GM04504 (cell line): Measurements from ENCODE around the gene CCDC85B.

Experiments used
- DNase-seq: peaks from one replicate; pipeline ENCODE4 v3.0.0-alpha.2; 2012; ENCODE audit warnings: low read depth

The CCDC85B gene

DNA sequence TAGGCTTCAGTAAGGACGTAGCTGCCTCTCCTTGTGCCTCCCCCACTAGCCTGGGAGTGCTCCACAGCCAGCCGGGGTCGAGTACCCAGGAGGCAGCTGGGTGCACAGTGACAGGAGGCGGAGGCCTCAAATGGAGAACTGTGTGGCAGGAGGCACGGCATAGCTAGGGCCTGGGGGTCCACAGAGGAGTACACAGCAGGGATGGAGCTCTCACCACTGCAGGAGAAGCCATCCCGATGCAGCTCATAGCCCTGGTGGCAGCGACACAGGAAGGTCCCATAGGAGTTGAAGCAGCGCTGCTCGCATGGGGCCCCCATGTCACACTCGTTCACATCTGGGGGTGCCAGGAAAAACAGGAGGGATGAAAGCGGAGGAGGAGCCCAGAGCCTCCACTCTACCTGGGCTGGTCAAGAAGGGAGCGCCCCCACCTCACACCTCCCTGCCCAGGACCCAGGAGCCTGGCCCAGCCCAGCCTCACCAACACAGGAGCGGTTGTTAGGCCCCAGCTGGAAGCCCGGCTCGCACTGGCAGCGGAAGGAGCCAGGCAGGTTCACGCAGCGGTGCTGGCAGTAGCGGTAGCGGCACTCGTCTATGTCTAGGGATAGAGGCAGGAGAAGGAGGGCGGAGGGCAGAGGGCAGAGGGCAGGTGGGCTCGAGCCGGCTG lies 20.7 kb upstream of the CCDC85B start:
- DNase-seq = no peak

DNA sequence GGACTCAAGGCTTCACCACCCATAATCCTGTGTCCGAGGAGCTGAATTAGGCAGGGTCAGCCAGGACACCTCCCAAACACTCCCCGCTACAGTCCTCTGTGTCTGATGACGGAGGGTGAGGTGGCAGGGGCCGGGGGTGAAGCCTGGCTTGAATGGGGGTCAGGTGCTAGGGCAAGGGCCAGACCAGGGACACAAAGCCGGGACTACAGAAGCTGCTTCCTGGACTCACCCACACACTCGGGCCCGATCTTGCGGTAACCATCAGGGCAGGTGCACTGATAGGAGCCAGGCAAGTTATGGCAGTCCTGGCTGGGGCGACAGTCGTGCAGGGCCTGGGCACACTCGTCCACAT lies 20.2 kb upstream of the CCDC85B start:
- no peak for DNase-seq

DNA sequence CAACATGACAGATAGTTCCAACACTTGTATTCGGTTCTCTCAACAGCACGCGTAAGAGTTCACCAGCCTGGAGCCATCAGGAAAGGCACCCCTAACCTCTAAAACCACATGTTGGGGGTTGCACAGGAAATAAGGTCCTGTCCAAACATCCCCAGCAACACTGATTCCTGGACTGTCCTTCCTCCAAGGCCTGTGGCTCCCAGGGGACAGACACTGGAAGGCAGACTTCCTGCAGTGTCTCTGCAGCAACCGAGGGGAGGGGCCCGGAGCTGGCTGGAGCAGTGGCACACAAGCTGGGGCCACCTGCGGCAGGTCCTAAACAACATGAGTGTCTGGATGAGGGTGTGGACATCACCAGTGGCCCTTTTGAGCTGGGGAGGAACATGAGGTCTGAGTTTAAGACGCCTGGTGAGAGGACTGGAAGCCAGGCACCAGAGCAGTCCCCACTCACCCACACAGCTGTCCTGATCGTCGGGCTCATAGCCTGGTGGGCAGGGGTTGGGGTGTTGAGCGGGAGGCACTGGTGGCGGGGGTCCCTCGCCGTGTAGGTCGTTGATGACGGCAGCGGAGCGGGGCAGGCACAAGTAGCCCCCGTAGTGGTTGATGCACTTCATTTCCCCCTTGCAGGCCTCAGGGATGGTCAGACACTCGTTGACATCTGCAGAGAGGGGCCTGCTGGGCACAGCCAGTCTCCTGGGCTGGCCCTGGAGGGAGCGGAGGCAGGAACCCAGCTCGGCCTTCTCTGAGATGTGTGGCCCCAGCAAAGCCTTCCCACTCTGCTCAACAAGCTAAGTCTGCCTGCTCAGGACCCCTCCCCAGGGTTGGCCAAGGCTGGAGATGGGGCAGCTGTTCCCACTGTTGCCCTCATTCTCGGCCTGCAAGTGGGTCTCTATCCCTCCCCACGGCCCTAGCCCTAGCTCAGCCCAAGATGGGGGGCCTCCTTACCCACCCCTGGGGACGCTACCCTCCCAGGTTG lies 19.5 kb upstream of the CCDC85B start:
- no peak for DNase-seq

DNA sequence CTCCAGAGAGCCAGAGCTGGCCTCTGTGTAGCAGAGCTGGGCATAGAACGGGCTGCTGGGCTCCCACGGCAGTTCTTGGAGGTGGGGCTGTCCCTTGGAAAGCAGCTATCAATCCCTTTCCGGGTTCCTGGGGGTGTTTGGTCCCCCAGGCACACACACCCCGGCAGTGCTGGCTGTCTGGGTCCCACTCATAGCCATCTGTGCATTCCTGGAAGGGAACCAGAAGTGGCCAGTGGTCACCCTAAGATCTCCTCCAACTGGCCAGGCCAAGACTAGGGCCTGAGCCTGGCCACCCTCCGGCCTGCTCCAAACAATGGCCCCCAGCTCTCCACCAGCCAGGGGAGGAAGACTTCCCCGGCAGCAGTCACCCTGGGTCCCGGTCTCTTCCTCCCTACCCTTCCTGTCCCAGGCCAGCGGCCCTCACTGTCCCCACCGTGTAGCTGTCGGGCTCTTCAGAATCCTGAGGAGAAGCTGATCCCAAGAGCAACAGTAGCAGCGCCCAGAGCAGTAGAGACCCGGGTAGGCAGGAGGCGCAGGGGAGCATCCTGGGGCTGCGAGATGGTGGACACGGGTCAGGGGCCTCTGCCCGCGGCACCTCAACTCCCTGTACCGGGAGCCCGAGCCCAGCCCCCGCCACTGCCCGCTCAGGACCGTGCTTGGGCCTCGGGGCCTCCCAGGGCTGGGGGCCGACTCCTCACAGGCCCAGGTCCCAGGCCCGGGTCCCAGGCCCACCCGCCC lies 18.5 kb upstream of the CCDC85B start:
- no peak for DNase-seq

DNA sequence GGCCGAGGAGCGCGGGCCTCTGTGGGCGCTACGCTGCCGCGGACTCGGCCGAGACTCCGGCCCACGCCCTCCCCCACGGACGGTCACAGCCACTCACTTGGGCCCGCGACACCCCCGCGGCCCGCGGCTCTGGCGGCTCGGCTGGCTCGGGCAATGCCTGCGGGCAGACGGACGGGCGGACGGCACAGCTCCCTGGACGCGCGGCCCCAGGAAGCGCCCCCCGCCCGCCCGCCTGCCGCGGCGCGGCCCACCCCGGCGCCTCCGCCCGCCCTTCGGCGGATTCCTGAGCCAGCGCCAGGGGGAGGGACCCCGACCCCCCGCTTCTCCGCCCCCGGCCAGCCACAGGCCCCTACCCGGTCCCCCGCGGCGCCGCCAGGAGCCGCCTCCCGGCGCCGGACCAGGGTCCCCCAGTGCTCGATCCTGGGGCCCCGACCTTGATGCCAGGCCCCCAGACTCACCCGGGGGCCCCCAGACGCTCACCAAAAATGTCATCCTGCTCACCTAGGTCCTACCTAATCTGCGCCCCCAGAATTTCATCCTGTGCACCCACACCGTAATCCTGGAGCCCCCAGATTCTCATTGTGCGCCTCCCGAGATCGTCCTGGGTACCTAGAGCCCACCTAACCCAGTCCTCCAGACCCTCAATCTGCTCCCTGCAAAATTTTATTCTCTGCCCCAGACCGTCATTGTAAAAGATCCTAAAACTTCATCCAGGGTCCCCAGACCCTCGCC lies 17.7 kb upstream of the CCDC85B start, which contains the start of gene EFEMP2:
Gene EFEMP2, minus strand, starts transcription at position 215 of the 732 bp plus-strand sequence. CDS start 446 bp downstream, outside the sequence.
- no peak for DNase-seq

DNA sequence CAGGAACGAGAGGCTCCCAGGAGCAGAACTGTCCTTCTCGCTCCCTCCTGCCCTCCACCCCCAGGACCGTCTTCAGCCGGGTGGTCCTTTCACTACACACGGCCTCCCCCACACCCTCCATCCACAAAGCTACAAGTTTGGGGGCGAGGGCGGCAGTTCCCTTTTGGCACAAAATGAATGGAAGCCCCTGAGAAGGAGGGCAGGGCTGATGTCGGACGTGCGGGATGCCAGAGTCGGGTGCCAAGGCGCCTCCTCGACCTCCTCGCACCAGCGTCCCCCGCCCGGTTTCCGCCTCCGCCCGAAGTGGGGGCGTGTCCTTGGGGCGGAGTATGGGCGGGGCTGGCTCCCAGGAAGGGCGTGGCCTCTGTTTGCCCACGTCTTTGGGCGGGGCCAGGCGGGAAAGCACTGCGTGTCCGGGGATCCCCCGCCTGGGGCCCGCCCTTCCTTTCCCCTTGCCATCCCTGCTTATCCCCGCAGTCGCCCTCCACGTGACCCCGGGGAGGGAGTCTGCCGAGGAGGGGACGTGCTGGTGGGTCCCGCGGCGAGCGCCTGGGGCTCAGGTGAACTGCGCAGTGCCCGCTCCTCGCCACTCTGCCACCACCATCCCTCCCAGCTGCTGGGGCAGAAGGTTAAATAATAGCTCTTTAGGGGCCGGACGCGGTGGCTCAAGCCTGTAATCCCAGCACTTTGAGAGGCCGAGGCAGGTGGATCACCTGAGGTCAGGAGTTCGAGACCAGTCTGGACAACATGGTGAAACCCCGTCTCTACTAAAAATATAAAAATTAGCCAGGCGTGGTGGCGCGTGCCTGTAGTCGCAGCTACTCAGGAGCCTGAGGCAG lies 16.9 kb upstream of the CCDC85B start:
- peak; percentile 87 for DNase-seq

DNA sequence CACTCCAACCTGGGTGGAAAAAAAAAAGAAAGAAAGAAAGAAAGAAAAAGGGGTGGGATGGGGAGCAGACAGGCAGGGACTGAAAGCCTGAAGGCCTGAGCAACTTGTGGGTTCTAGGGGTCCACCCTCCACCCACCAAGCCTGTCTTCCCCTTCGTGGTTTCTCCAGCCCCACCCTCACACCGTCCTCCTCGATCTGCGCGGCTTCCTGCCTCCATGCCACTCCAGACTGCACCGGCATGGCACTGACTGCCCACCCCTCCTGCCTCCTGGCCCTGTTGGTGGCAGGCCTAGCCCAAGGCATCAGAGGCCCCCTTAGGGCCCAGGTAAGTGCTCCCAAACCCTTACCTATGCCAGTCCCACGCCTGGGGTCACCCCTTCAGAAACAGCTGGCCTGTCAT lies 10.9 kb upstream of the CCDC85B start, which contains the start of gene CTSW:
Gene CTSW, plus strand, starts transcription at position 221 of the 400 bp plus-strand sequence. Its CDS starts 18 bp downstream, at position 239.
- DNase-seq = no peak

DNA sequence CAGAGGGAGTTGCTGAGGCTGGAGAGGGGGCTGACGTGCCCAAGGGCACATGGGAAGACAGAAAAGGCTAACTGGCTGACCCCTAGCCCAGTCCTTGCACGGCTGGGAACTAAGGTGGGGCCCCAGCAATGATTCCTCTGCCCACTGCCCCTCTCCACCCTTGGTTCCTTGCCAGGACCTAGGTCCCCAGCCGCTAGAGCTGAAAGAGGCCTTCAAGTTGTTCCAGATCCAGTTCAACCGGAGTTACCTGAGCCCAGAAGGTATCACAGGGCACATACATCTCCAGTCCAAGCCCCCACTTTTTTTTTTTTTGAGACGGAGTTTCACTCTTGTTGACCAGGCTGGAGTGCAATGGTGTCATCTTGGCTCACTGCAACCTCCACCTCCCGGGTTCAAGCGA lies 10.4 kb upstream of the CCDC85B start:
- DNase-seq = no peak

DNA sequence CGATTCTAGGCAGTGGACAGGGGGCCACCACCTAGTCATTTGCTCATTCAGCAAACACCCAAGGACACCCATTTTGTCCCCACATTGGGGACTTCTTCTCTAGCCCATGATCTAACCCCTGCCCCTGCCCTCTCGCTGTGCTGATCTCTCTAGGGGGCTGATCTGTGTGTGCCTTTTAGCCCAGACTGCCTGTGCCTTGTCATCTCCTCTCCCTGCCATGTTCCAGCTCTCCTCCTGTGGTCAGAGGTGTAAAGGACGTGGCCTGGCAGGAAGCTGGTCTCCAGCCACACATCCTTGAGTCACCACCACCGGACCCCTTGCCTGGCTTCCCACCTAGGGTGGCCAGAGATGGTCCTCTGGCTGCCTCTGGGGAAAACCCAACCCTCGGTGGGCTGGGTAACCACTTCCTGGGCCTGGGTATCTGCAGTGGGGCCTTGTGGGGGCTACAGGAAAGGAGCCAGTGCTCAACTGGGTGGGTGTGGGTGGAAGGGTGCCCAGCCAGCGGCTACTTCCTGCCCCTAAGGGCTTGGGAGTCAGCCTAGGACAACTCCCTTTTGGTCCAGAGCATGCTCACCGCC lies 9.5 kb upstream of the CCDC85B start:
- DNase-seq = no peak

DNA sequence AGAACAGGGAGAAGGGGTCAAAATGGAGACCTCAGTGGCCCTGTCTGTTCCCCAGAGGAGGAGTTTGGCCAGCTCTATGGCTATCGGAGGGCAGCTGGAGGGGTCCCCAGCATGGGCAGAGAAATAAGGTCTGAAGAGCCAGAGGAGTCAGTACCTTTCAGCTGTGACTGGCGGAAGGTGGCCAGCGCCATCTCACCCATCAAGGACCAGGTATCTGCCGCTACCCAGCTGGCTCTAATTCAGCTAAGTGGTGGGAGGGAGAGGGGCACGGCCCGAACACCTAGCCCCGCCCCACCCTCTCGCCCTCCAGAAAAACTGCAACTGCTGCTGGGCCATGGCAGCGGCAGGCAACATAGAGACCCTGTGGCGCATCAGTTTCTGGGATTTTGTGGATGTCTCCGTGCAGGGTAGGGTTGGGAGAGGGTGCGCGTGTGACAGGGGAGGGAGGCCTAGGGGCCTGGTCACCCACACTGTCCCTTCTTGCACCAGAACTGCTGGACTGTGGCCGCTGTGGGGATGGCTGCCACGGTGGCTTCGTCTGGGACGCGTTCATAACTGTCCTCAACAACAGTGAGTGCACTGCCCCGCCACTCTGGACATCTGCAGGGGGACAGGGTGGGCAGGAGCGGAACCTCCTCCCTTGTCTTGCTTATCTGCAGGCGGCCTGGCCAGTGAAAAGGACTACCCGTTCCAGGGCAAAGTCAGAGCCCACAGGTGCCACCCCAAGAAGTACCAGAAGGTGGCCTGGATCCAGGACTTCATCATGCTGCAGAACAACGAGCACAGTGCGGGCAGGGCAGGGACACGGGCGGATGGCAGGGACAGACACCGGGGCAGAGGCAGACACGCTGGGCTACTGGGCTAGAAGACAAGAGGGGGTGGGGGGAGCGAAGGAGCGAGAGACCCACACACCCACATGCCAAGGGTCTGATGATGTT lies 8.1 kb upstream of the CCDC85B start:
- no peak for DNase-seq

DNA sequence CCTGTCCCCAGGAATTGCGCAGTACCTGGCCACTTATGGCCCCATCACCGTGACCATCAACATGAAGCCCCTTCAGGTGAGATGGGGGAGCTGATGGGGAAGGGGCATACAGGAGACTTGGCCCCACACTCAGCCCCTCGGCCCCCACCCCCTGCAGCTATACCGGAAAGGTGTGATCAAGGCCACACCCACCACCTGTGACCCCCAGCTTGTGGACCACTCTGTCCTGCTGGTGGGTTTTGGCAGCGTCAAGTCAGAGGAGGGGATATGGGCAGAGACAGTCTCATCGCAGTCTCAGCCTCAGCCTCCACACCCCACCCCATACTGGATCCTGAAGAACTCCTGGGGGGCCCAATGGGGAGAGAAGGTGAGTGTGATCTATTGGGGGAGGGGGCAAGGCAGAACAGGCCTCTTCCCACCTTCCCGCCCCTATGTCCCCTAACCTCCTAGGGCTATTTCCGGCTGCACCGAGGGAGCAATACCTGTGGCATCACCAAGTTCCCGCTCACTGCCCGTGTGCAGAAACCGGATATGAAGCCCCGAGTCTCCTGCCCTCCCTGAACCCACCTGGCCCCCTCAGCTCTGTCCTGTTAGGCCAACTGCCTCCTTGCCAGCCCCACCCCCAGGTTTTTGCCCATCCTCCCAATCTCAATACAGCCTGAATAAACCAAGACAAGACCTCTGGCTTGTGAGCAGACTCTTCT lies 7.3 kb upstream of the CCDC85B start:
- DNase-seq = no peak

DNA sequence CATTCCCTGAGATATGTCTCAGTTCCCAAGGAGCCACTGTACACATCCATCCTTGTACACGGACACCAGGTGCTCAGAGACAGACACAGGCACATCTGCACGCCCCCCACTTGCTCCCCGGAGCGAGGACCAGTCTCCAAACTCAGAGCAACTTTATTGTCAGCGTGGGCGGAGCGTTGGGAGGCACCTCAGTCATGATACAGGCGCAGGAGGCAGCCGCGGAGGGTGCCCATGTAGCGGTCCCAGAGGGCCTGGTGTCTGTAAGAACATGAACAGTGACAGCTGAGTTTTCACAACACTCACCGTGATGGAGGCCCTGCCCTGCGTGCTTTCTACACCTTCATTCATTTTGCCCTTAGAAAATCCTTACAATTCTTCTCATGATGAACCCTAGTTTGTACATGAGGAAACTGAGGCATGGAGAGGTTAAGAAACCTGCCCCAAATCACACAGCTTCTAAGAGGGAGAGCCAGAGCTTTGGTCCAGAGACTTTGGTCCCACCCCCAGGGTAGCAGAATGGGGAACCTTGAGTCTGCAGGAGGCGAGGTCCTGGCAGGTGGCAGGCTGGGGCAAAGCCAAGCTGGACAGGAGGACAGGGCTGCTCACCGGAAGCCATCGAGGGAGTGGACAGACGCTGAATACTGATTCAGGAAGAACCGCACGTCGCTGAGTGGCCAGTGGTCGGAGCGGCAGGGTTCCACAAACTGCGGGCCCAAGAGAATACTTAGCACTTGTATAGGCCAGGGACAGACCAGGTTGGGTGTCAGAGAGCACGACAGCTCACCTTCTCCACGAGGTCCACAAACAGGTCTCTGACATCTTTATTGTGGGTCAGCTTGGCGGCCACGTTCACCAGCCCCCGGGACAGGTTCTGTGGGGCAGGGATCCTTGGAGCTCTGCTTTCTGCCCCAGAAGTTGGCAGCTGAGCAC lies 6.4 kb upstream of the CCDC85B start:
- DNase-seq = no peak

DNA sequence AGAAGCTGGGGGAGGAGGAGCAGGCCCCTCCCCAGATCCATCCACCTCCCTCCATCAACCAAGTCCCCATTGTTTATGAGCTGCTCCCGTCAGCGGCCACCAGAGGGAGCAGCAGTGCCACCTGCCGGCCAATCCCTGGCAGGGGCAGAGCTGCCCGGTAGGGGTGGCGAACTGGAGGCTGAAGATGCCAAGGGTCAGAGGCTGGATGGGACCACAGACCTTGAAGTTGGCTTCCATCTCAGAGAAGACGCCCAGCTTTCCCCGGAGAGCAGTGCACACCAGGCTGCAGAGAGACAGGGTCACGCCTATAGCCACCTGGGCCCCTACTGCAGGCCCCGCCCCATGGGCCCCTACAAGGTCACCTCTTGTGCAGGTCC lies 5.8 kb upstream of the CCDC85B start:
- DNase-seq = no peak

DNA sequence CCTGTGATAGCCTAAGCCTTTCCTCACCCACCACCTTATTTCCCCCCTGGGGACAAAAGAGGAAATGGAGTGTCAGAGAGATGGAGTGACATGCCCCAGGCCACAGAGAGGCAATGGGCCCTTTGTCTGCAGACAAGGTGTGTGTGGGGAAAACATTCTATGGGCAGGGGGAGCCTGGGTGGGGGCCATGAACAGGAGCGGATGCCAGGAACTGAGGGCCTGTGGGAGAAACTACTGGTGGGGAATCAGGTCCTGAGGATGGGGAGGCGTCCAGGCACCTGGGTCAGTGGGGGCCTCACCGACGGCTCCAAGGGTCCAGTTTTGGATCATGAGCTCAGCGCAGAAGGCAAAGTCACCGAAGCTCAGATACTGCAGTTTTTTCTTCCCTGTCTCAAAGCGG lies 5.2 kb upstream of the CCDC85B start:
- no peak for DNase-seq

DNA sequence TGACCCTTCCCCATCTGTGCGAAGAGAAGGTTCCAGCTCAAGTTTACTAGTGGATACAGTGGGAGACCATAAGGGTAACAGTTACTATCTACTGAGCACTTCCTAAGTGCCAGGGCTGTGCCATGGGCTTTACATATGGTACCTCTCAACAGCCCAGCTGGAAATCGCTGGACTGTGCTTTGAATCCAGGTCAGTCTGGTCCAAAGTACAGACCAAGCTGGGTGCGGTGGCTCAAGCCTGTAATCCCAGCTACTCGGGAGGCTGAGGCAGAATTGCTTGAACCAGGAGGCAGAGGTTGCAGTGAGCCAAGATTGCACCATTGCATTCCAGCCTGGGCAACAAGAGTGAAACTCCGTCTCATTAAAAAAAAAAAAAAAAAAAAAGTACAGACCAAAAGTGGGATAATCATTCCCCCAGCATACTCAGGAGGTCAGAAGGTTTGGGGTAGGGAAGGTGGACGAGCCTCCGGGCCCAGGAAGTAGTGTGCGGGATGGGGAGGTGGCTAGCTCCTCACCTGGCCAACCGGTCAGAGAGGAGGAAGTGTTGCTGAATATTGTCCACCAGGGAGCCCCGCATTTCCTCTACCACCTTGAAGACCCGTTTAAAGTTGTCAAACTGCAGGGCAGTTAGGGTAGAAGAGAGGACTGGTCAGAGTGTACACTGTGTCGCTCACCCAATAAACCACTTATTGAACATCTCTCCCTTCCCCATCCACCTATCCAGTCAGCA lies 4.5 kb upstream of the CCDC85B start:
- DNase-seq = no peak

DNA sequence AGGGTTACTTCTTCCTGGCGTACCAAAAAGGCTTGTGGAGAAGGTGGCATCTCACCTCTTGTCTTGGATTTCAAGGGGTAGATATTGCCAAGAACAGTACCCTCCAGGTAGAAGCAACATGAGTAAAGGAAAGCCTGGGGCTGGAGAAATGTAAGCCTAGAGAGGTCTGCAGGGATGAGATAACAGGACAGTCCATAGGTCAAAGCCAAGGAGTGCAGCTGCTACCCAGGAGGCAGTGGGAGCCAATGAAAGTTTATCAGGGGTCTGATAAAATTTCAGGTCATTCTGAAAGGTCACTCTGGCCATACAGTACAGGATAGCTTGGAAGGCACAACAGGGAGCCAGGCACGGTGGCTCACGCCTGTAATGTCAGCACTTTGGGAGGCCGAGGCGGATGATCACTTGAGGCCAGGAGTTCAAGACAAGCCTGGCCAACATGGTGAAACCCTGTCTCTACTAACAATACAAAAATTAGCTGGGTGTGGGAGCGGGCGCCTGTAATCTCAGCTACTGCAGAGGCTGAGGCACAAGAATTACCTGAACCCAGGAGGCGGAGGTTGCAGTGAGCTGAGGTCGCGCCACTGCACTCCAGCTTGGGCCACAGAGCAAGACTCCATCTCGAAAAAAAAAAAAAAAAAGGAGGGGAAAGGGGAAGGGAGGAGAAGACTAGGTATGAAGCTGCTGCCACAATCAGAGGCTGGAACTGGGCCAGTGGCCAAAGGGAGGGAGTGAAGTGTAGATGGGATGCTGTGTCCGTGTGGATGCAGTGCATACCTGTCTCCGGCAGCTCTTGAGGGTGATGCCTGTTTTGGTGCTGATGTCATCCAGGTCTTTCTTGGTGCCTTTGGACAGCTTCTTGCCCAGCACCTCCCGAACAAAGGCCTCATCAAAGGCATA lies 3.4 kb upstream of the CCDC85B start:
- DNase-seq = no peak
